Erythroblast (primary cell): ENCODE data around the gene SIX3.

Experiments
- DNase-seq, 2 experiments: peaks; one replicate each; lab custom pipeline; 2025; lab: John Stamatoyannopoulos, UW
- GATA1 ChIP-seq: IDR thresholded peaks from 2 replicates; pipeline ENCODE4 v1.6.1; 2011; ENCODE audit warnings: low read depth, mild to moderate bottlenecking, control low read depth, low read length, moderate library complexity
- POLR2A ChIP-seq: IDR thresholded peaks from 2 replicates; pipeline ENCODE4 v1.6.1; 2011; ENCODE audit warnings: mild to moderate bottlenecking, low read length

SIX3 gene

GRCh38 chr2:44925561-44926136, 15.9 kb upstream of the SIX3 start:
- no peak for DNase-seq
- TF ChIP-seq POLR2A (no peak), GATA1 (no peak)

GRCh38 chr2:44926957-44927356, 14.5 kb upstream of the SIX3 start:
- no peak for TF ChIP-seq POLR2A
- TF ChIP-seq GATA1: no peak
- DNase-seq: no peak

- no peak for DNase-seq
- TF ChIP-seq POLR2A: no peak
- TF ChIP-seq GATA1: no peak
These were observed 13.5 kb upstream of the SIX3 start for GRCh38 chr2:44927985-44928482.

GRCh38 chr2:44928483-44929158, 12.9 kb upstream of the SIX3 start:
- no peak for DNase-seq

GRCh38 chr2:44929159-44929734, 12.3 kb upstream of the SIX3 start:
- no peak for DNase-seq
- TF ChIP-seq GATA1 (no peak), POLR2A (no peak)

More at GRCh38 chr2:44928483-44929158, 12.9 kb upstream of the SIX3 start:
- TF ChIP-seq GATA1 (no peak), POLR2A (no peak)

GRCh38 chr2:44929735-44930273, 11.7 kb upstream of the SIX3 start:
- DNase-seq: no peak
- no peak for TF ChIP-seq GATA1

- DNase-seq: no peak
- TF ChIP-seq GATA1 (no peak), POLR2A (no peak)
These were observed 11.0 kb upstream of the SIX3 start for GRCh38 chr2:44930274-44931197.

- no peak for DNase-seq
- TF ChIP-seq GATA1 (no peak), POLR2A (no peak)
These were observed 10.2 kb upstream of the SIX3 start for GRCh38 chr2:44931198-44931780.

- TF ChIP-seq GATA1 (no peak), POLR2A (no peak)
- no peak for DNase-seq
These were observed 9.4 kb upstream of the SIX3 start for GRCh38 chr2:44932079-44932478.

GRCh38 chr2:44932564-44933392, 8.7 kb upstream of the SIX3 start:
- DNase-seq: no peak
- TF ChIP-seq GATA1: no peak
- TF ChIP-seq POLR2A: no peak

- TF ChIP-seq POLR2A: no peak
- TF ChIP-seq GATA1: no peak
- DNase-seq: no peak
These were observed 8.0 kb upstream of the SIX3 start for GRCh38 chr2:44933434-44933951.

GRCh38 chr2:44934038-44934982, 7.2 kb upstream of the SIX3 start:
- no peak for DNase-seq
- no peak for TF ChIP-seq GATA1
- TF ChIP-seq POLR2A: no peak
